OCI-LY3 (cell line): ENCODE measurements around the gene NRXN3.

Experiments
- H2AFZ ChIP-seq: fragments of 200-600, 300-600 bp; shearing (Covaris generic); 2 replicates; pipeline ENCODE4 v1.6.0; 2014; ENCODE audit warnings: antibody characterized with exemption, low read depth, low read length
- H3K27ac ChIP-seq: fragments of 200-600, 300-600 bp; sonication (generic); 2 replicates; pipeline ENCODE4 v1.5.1; 2014; ENCODE audit warnings: mild to moderate bottlenecking, low read length, moderate library complexity, mixed read lengths
- H3K27me3 ChIP-seq: fragments of 200-600, 300-600 bp; sonication (generic); 2 replicates; pipeline ENCODE4 v1.6.1; 2014; ENCODE audit warnings: low read depth, low read length, mixed read lengths
- H3K36me3 ChIP-seq: fragments of 200-600, 300-600 bp; sonication (generic); replicated peaks from 2 replicates; pipeline ENCODE3; 2014; ENCODE audit warnings: low read depth, low read length, mixed read lengths
- H3K4me1 ChIP-seq: fragments of 300-600, 200-600 bp; sonication (generic); 2 replicates; pipeline ENCODE4 v1.6.1; 2014; ENCODE audit warnings: low read length, mixed read lengths
- H3K4me2 ChIP-seq: fragments of 200-600, 300-600 bp; sonication (generic); 2 replicates; pipeline ENCODE4 v1.6.1; 2014; ENCODE audit warnings: low read length, mixed read lengths
- H3K4me3 ChIP-seq: fragments of 300-600, 200-600 bp; sonication (generic); 2 replicates; pipeline ENCODE4 v1.5.1; 2014; ENCODE audit warnings: antibody characterized with exemption, mild to moderate bottlenecking, low read length, moderate library complexity
- H3K79me2 ChIP-seq: fragments of 300-600, 200-600 bp; shearing (Covaris generic); 2 replicates; pipeline ENCODE4 v1.6.1; 2014; ENCODE audit warnings: mild to moderate bottlenecking, low read length, mixed read lengths
- H3K9ac ChIP-seq: fragments of 300-600, 200-600 bp; shearing (Covaris generic); 2 replicates; pipeline ENCODE4 v1.6.0; 2014; ENCODE audit warnings: mild to moderate bottlenecking, low read length, moderate library complexity
- H3K9me3 ChIP-seq: fragments of 200-600, 300-600 bp; shearing (Covaris generic); 2 replicates; pipeline ENCODE4 v1.6.1; 2014; ENCODE audit warnings: low read length, mixed read lengths; ENCODE audit not compliant: insufficient read depth
- H4K20me1 ChIP-seq: fragments of 200-600, 300-600 bp; sonication (generic); 2 replicates; pipeline ENCODE4 v1.6.1; 2016; ENCODE audit warnings: low read length, mixed read lengths; ENCODE audit not compliant: insufficient read depth
- CTCF ChIP-seq: fragments of 200-600, 300-600 bp; sonication (generic); IDR thresholded peaks from 2 replicates; pipeline ENCODE4 v1.5.1; 2014; ENCODE audit warnings: antibody characterized with exemption, low read length, low read depth
- EZH2phosphoT487 ChIP-seq: fragments of 200-600 bp; shearing (Covaris generic); IDR thresholded peaks from 2 replicates; pipeline ENCODE4 v1.6.1; 2018; ENCODE audit warnings: antibody characterized with exemption, mixed run types, low read depth

NRXN3 gene

GRCh38 chr14:79831195-79831892 lies 1661.2 kb downstream of the NRXN3 start:
- Histone ChIP-seq H3K4me3 (no peak overlapping the region), H3K4me2 (no peak overlapping the region), H3K36me3 (no peaks in the 10 kb centered on the region), H3K27ac (no peak overlapping the region), H3K79me2 (no peaks in the 10 kb centered on the region), H3K9ac (no peak overlapping the region), H3K9me3 (no peaks in the 10 kb centered on the region), H3K27me3 (no peaks in the 10 kb centered on the region), H3K4me1 (no peaks in the 10 kb centered on the region), H2AFZ (no peak overlapping the region), H4K20me1 (no peaks in the 10 kb centered on the region)
- no peak for TF ChIP-seq EZH2phosphoT487
- TF ChIP-seq CTCF, result no peak

- Histone ChIP-seq H4K20me1 (no peaks in the 10 kb centered on the region), H3K9ac (no peak overlapping the region), H3K4me2 (no peak overlapping the region), H3K79me2 (no peaks in the 10 kb centered on the region), H3K36me3 (no peaks in the 10 kb centered on the region), H3K9me3 (no peaks in the 10 kb centered on the region), H3K4me3 (no peak overlapping the region), H2AFZ (no peak overlapping the region), H3K4me1 (no peaks in the 10 kb centered on the region), H3K27ac (no peak overlapping the region), H3K27me3 (no peaks in the 10 kb centered on the region)
- TF ChIP-seq CTCF (no peak), EZH2phosphoT487 (no peak)
Measured at GRCh38 chr14:79833781-79834180, 1663.6 kb downstream of the NRXN3 start.

GRCh38 chr14:79834868-79835267 lies 1664.7 kb downstream of the NRXN3 start:
- Histone ChIP-seq H3K9me3 (no peaks in the 10 kb centered on the region), H3K4me1 (no peaks in the 10 kb centered on the region), H3K27ac (no peak overlapping the region)

GRCh38 chr14:79836577-79836976 lies 1666.4 kb downstream of the NRXN3 start:
- H3K36me3 ChIP-seq, result no peaks in the 10 kb centered on the region
- no peak overlapping the region for H2AFZ ChIP-seq
- no peaks in the 10 kb centered on the region for H3K9me3 ChIP-seq
- H3K27me3 ChIP-seq, result no peaks in the 10 kb centered on the region
- H3K4me2 ChIP-seq, result no peak overlapping the region
- H3K79me2 ChIP-seq, result no peaks in the 10 kb centered on the region
- no peak for TF ChIP-seq CTCF
- no peaks in the 10 kb centered on the region for H4K20me1 ChIP-seq
- H3K9ac ChIP-seq, result no peak overlapping the region
- no peaks in the 10 kb centered on the region for H3K4me1 ChIP-seq
- H3K27ac ChIP-seq, result no peak overlapping the region
- no peak overlapping the region for H3K4me3 ChIP-seq

More at GRCh38 chr14:79834868-79835267, 1664.7 kb downstream of the NRXN3 start:
- no peak overlapping the region for H3K4me3 ChIP-seq
- no peak overlapping the region for H3K9ac ChIP-seq
- H3K27me3 ChIP-seq, result no peaks in the 10 kb centered on the region
- H3K79me2 ChIP-seq, result no peaks in the 10 kb centered on the region
- no peaks in the 10 kb centered on the region for H3K36me3 ChIP-seq
- H3K4me2 ChIP-seq, result no peak overlapping the region
- TF ChIP-seq EZH2phosphoT487 (no peak), CTCF (no peak)
- no peak overlapping the region for H2AFZ ChIP-seq
- no peaks in the 10 kb centered on the region for H4K20me1 ChIP-seq
